Neutrophil (primary cell): ENCODE measurements around the gene THTPA.

ENCODE experiments used
- H3K27ac ChIP-seq: fragments of 200-600 bp; sonication (generic); 2 replicates; pipeline ENCODE4 v1.5.1; 2016; ENCODE audit warnings: mild to moderate bottlenecking, moderate library complexity
- H3K27me3 ChIP-seq: fragments of 200-600 bp; sonication (generic); 2 replicates; pipeline ENCODE4 v1.6.0; 2016; ENCODE audit warnings: mild to moderate bottlenecking
- H3K36me3 ChIP-seq: fragments of 200-600 bp; sonication (generic); 2 replicates; pipeline ENCODE4 v1.5.1; 2017
- H3K4me1 ChIP-seq, 2 experiments: fragments of 200-600 bp in 1 of 2; sonication (generic) in 1 of 2; 1 replicate in 1 of 2; 2 replicates in 1 of 2; pipeline versions ENCODE4 v1.5.1 to v1.6.1; 2013 to 2016; ENCODE audit warnings: low read depth in 1 of 2, low read length in 1 of 2, mild to moderate bottlenecking in 1 of 2, moderate library complexity in 1 of 2; ENCODE audit not compliant: control insufficient read depth in 1 of 2, insufficient read depth in 1 of 2
- H3K4me3 ChIP-seq, 2 experiments: fragments of 200-600 bp in 1 of 2; sonication (generic) in 1 of 2; 1 replicate in 1 of 2; 2 replicates in 1 of 2; pipeline ENCODE4 v1.5.1; 2013 to 2016; ENCODE audit warnings: low read depth in 1 of 2, low read length in 1 of 2, mild to moderate bottlenecking in 1 of 2, moderate library complexity in 1 of 2
- H3K9me3 ChIP-seq: fragments of 200-600 bp; sonication (generic); 2 replicates; pipeline ENCODE4 v1.5.1; 2016
- TF ChIP-seq, protein P1 (sequence below): fragments of 200-600 bp; sonication (generic); IDR thresholded peaks from 2 replicates; pipeline ENCODE4 v1.5.1; 2016; ENCODE audit warnings: antibody characterized with exemption

The THTPA gene

DNA sequence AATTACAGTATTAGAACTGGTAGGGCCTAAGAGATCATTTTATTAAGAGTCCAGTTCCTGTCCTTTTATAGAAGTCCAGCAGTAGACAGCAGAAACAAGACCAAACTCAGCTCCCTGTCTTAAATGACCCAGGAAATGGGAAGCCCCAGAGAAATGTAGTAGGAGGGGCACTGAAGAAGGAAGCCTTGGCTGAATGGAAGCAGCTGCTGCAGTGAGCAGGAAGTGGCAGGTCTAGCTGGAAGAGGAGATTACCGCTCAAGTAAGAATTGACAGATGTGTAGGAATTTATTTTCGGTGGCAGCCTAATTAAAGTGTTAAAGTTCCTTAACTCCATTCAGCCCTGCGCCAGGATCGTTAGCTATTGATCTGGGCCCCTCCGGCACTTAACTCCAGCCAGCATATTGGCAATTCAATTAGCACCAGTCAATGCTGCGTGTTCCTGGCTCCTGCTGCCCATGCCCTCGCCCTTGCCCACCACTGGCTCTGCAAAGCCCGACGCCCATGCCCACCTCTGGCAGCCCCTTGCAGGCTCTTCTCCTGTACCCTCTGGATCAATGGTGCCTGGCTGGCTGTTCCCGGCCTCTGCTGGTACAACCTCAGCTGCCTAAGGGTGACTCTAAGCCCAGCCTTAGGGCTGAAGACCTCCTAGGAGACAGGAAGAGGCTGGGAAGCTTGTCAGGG, 25.6 kb upstream of the THTPA start:
- Histone ChIP-seq H3K4me1 (no peaks in the 10 kb centered on the region), H3K27me3 (no peaks in the 10 kb centered on the region), H3K27ac (no peak overlapping the region), H3K4me3 (no peak overlapping the region), H3K36me3 (peaks cover 17% of the 10 kb centered on the region), H3K9me3 (no peaks in the 10 kb centered on the region)
- TF ChIP-seq, protein P1, sequence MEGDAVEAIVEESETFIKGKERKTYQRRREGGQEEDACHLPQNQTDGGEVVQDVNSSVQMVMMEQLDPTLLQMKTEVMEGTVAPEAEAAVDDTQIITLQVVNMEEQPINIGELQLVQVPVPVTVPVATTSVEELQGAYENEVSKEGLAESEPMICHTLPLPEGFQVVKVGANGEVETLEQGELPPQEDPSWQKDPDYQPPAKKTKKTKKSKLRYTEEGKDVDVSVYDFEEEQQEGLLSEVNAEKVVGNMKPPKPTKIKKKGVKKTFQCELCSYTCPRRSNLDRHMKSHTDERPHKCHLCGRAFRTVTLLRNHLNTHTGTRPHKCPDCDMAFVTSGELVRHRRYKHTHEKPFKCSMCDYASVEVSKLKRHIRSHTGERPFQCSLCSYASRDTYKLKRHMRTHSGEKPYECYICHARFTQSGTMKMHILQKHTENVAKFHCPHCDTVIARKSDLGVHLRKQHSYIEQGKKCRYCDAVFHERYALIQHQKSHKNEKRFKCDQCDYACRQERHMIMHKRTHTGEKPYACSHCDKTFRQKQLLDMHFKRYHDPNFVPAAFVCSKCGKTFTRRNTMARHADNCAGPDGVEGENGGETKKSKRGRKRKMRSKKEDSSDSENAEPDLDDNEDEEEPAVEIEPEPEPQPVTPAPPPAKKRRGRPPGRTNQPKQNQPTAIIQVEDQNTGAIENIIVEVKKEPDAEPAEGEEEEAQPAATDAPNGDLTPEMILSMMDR: no peak

DNA sequence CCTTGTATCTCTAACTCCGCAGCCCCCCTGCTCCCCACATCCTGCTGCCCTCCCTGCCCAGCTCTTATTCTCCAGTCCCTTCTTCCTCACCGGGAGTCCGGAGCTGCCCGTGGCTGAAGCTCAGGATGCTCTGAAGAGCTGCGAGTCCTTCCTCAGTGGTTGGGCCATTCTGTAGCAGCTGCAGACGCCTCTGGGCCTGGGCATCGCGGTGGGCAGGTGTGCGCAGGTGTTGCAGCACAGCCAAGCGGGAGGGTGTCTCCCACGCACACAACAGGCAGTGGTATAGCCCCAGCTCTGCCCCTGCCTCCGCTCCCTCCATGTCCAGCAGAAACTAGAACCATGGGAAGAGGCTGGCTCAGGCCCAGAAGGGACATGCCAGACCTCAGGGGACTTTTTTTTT, 24.7 kb upstream of the THTPA start:
- H3K27ac ChIP-seq: no peak overlapping the region
- H3K4me1 ChIP-seq: no peaks in the 10 kb centered on the region
- no peaks in the 10 kb centered on the region for H3K27me3 ChIP-seq
- H3K4me3 ChIP-seq: no peak overlapping the region
- H3K36me3 ChIP-seq: peaks cover 11% of the 10 kb centered on the region
- no peaks in the 10 kb centered on the region for H3K9me3 ChIP-seq
- TF ChIP-seq, protein P1: no peak

DNA sequence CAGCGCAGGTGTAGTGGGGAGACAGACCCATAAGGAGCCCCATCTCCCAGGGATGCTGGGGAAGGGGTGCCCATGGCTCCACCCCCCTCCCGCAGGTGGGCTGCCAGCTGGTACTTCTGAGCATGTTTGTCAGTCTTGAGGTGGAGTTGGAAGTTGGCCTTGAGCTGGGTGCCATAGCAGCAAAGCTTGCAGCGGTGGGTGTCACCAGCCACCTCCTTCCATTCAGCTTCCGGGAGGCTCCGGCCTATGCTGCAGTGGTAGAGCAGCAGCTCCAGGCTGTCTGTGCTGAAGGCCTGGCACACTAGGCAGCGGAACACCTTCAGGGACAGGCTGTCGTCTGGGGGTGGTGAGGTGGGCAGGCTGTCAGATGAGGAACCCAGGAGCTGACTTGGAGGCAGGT, 23.4 kb upstream of the THTPA start:
- Histone ChIP-seq H3K4me3 (no peak overlapping the region), H3K27me3 (no peaks in the 10 kb centered on the region), H3K36me3 (no peaks in the 10 kb centered on the region), H3K9me3 (no peaks in the 10 kb centered on the region), H3K4me1 (no peaks in the 10 kb centered on the region), H3K27ac (no peak overlapping the region)
- TF ChIP-seq, protein P1: no peak

DNA sequence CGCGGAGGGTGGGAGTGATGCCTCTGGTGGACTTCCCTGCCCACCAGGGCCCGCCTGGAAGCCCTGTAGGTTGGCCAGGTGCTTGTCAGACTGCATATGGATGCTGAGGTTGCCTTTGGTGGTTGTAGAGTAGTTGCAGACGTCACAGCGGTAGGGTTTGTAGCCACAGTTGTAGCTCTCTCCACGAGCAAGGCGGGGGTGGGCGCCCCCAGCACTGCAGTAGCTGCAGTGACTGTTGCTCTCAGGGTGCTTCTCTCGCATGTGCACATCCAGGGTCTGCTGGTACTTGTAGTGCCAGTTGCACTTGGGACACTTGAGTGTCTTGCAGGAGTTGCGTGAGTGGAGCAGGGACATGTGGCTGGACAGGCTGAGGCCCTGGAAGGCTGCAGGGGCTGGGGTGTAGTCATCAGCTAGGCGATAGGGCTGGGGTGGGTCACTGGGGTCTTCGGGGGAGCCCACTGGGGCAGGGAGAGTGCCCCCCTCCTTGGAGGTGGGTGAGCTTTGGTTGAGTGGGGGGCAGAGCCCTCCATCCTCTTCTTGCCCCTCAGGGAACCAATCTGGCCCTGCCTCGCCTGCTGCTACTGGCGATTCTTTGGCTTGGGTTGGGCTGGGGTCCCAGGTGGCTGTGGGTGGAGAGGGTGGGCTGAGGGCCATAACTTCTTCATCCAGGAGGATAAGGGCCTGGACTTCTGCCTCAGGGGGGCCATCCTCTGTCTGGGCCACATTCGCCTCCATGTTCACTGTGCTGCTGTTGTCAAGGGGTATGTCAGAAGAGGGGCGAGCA, 22.2 kb upstream of the THTPA start:
- Histone ChIP-seq H3K4me1 (no peaks in the 10 kb centered on the region), H3K27ac (no peak overlapping the region), H3K27me3 (no peaks in the 10 kb centered on the region), H3K36me3 (no peaks in the 10 kb centered on the region), H3K4me3 (no peak overlapping the region), H3K9me3 (no peaks in the 10 kb centered on the region)
- TF ChIP-seq, protein P1: no peak

DNA sequence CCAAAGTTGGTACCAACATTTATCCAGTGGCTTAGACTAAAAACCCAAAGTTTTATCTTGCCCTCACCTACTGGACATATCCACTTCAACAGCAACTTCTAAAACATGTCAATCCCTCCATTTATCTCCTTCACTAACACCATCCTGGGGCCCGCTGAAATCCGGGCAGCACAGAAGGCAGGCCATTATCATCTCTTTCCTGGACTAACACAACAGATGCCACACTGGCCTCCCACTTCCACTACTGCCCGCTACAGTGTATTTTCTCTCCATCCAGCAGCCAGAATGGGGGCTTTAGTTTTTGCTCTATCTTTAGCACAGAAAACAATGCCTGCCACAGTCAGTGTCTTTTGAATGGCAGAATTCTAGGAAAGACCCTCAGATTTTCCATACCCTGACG, 20.1 kb upstream of the THTPA start:
- TF ChIP-seq, protein P1: no peak
- H3K4me3 ChIP-seq: no peak overlapping the region
- no peaks in the 10 kb centered on the region for H3K4me1 ChIP-seq
- no peaks in the 10 kb centered on the region for H3K27me3 ChIP-seq
- H3K9me3 ChIP-seq: no peaks in the 10 kb centered on the region
- H3K36me3 ChIP-seq: no peaks in the 10 kb centered on the region
- H3K27ac ChIP-seq: no peak overlapping the region
